Stimulated activated CD8-positive, alpha-beta memory T cell treated with anti-CD3 and anti-CD28 coated beads, Interleukin-4, amount 100 ng/mL, for 4 hours (primary cell): ENCODE measurements around the gene TEX48.

Source experiments
- DNase-seq, 2 donors: peaks; one replicate each; pipeline ENCODE4 v3.0.0-alpha.2; 2020; ENCODE audit warnings: low read depth in 2 of 2, low spot score in 1 of 2

Gene TEX48

DNA sequence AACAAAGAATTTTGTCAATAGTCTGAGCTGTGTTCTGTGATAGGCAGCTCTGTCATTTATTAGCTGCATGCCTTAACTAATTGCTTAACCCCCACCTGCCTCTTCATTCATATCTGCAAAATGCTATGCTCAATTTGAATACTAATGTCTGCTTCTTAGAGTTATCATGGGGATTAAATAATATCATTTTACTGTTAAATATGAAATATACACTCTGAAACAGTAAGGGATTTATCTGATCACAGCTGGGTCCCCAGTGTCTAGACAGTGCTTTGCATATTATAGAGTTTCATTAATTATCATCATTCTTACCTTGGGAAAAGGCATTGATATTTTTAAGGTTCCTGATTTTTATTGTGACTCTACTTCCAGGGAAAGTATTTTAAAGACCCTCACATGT, 12.0 kb downstream of the TEX48 start:
- no peak for DNase-seq

DNA sequence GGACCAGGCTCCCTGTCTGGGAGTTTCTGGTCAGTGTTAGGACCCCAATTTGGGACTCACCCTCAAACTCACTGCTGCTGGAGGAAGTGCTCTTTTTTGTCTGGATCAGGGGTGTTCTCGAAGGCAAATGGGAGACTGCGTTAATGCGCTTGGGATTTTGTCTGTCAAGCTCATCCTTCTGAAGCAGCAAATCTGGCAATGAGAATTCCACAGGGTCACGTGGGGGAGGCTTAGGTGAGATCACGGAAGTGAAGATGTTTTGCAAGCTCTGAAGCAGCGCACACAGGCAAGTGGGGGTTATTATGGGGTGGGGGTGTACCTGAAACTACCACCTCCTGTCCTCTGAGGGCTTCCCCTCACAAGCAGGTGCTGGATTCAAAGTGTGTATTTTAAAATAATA, 13.8 kb downstream of the TEX48 start:
- no peak for DNase-seq

DNA sequence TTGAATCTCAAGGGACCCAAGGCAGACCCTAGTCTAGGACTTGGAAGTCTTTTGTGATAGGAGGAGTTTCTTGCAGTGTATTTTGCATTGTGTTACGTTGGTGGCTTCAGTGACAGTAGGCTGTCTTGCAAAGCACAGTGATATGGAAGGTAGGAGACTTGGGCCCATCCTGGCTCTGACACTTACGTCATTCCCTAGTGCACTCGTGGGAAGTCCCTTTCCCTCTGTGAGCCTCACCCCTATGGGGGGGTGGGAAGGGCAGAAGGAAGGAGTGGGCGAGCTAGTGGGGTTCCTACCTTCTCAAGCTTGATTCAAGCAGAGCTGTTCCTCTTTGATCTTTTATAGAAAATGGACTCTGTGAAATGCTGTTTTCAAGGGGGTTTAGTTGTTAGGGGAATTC, 15.1 kb downstream of the TEX48 start:
- DNase-seq, result peak in 1 of 2 donors; percentile 6

DNA sequence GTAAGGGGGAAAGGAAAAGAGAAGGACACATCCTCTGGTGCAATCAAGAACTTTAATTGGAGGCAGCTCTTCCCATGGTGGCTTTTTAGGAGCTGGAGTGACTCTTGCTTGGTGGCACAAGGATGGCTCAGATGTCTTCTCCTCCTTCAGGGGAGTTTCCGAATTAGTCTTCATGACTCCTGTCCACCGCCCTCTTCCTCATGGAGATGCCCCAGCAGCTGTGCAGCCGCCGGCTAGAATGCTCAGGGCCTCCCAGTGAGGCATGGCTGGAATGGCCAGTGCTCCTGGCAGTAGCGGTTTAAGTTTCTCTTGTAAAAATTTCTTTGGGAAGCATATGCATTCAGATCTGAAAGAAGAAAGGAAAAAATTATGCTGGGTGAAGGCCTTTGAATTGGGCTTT, 15.6 kb downstream of the TEX48 start:
- DNase-seq, result no peak

DNA sequence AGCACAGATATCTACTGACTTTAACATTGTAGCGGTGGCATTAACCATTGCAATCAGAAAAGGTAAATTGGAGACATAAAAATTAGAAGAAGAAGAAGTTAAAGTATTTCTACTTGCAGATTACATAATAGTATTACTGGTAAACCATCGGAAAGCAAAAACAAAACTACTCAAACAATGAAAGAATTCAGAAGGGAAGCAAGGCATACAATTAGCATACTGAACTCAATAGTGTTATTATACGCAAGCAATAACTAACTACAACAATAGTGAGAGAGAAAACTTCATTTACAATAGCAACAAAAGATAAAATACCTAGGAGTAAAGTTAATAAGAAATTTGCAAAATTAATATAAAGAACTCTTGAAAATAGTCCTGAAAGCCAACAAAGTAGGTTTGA, 17.8 kb downstream of the TEX48 start:
- DNase-seq, result no peak

DNA sequence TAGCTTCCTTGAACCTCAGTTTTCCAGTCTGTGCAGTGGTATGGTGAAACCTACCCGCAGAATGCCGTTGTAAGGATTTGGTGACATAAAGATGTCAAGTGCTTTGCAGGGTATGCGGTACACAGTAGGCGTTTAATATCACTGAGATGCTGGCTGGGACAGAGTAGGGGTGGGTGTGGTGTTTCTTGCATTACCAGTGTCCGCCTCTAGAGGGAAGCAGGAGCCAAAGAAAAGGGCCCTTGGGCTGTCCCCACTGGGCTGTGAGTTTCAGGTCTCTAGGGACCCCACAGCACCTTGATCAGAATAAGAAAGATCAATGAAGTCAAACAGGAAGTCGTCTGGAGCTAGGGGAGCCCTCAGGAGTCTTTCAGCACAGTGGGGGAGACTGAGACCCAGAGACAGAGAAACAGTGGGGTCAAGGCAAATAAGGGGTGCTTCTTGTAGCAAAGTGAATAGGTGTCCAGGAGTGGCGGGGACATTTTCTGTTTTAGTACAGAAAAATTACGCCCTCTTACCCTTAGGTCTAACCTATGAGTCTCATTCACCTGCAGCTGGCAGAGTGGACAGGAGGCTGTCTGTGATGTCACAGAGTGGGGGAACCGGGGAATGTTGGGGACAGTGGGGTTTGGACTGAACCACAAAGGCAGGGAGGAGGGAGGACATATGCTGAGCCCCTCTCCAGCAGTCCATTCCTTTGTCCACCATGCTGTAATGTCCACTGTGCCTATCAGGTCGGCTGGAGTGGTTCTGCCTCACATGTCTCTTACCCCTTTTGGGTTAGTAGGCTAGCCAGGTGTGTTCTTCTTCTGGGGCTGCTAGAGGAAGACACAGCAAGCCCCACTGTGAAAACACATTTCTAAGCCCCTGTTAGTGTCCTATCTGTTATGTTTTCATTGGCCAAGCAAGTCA, 19.7 kb downstream of the TEX48 start:
- DNase-seq, result peak; percentile 25 to 43

DNA sequence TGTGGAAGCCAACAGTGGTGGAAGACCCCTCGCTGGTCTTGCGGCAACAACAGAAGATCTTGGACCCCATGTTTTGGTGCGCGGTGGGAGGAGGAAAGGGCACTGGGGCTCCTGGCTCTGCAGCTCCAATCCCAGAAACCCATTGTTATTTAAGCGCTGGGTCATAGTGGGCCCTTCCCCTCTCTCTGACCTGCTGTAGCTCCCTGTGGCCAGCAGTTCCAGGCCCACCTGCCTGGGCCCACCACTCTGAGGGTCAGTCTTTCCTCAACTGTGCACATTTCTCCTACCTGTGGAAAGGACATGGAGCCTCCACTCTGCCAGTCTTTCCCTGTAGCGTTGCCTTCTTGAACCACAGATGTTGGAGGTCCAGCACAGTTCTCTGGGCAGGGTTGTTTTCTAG, 24.3 kb downstream of the TEX48 start, which contains the start of gene TEX53:
Gene TEX53 (minus strand): TSS at position 101 of the 400 bp plus-strand sequence. CDS start 31 bp downstream, at position 70.
- no peak for DNase-seq

DNA sequence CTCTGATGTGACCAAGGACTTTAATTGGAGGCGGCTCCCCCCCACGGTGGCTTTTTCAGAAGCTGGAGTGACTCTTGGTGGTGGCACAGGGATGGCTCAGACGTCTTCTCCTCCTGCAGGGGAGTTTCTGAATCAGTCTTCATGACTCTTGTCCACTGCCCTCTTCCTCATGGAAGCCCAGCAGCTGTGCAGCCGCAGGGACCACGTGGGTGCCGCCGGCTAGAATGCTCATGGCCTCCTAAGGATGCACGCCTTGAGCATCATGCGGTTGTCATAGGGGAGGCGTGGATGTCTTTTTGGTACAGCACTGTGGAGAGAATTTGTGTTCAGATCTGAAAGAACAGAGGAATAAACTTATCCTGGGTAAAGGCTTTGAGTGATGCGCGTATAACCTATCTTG, 25.7 kb downstream of the TEX48 start:
- DNase-seq, result no peak

DNA sequence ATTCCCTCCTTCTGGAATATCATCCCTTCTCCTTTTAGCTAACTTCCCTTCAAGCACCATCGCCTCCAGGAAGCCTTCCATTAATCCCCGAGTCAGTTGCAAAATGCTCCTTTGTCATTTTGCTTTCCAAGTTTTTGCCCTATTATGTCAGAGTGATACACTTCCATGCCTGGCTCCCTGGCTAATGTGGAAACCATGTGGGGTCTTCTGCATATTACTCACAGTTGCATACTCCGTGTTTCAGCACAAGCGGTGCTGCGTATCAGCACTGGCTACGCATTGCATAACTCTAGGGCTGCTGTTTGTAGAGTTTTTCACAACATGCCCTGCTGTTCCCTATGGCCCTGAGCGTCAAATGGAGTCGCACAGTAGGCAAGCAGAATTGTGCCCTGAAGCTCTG, 26.3 kb downstream of the TEX48 start:
- no peak for DNase-seq

DNA sequence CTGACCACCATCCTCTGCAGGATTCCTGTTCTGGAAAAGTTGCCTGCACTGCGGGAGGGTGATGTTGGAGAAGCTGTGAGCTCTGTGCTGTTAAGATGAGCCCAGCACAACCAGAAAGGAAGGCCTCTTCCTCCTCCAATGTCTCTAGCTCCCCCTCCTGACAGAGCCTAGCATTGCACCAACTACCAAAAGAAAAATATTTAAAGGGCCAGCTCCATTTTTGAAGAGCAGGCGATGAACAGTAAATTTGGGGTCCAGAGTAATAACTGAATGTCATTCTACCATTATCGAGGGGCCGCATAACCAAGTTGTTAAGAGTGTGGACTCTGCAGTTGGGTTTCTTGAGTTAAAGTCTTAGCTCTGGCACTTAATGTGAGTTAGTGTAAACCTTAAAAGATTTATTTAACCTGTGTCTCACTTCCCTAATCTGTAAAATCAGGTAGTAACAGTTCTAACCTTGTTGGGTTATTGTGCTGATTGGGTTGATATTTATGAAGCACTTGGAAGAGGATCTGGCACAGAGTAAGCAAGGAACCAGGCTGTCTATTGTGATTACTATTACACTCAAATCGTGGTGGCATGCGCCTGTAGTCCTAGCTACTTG, 28.3 kb downstream of the TEX48 start:
- peak; percentile 31 to 73 for DNase-seq

DNA sequence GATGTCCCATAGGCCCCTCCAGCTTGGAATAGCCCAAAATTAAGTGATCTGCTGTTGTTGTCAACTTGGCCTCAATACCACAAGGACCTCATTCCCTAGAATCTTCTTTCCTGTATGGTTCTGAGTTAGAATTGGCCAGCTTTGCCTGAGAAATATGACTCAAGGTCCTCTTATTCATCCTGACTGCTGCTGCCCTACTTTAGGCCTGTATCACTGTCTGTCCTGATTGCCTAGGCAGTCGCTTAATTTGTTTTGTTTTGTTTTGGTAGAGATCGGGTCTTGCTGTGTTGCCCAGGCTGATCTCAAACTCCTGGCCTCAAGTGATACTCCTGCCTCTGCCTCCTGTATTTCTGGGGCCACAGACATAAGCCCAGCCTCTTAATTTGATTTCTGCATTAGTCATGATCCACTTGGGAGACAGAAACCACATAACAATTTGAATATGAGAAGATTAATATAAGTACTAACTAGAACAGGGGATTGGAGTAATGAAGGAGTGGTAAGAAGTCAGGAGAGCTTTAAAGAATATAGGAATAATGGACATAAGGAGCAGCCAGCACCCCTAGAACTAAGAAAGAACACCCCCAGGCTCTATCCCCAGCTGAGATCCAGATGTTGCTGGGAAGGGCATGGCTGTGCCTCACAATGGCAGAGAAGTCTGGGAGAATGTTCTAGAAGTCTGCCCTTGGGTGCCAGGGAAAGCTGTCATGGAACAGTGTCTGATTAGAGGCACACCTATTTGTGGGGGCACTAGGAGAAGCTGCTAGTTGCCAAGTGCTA, 29.0 kb downstream of the TEX48 start:
- no peak for DNase-seq

DNA sequence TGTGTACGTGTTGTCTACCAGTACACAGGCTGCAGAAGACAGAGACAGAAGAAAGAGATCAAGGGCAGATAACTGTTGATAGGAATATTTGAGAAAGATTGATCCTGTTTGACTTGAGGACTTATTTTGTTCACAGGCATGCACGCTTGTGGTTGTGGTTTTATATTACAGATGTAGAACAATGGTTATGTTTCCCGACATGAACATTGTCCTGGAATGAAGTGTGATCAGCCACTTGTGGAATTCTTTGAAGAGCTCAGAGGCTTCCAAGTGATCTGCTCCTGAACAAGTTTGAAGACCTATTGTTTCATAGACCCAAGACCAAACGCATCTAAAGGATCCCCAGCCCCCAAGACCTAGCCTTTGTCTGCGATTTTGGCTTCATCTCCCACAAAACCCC, 38.1 kb downstream of the TEX48 start:
- no peak for DNase-seq

DNA sequence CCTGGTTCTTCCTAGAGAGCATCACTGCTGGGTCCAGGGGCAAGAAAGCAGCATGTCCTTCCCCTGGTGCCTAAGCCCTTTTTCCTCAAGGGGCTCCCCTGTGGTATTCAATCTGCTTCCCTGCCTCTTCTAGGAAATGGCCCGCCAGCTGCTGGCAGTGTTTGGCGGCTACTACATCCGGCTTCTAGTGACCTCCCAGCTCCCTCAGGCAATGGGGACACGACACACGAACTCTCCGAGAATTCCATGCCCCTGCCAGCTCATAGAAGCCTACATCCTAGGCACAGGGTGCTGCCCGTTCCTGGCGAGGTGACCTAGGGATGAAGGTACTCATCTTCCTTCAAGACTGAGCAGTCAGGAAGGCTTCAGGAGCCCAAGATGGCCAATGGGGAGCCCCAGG, 39.0 kb downstream of the TEX48 start:
- DNase-seq, result no peak

DNA sequence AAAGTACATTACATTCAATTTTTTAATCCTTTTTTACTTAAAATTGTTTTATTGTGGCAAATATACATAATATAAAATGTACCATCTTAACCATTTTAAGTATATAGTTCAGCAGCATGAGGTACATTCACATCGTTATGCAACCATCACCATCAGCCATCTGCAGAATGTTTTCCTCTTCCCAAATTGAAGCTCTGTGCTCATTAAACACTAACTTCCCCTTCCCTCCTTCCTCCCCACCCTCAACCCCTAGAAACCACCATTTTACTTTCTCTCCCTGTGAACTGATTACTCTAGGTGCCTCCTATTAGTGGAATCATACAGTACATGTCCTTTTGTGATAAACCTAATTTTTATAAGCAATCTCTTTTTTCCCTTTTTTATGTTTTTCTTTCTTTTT, 40.0 kb downstream of the TEX48 start:
- DNase-seq, result no peak

DNA sequence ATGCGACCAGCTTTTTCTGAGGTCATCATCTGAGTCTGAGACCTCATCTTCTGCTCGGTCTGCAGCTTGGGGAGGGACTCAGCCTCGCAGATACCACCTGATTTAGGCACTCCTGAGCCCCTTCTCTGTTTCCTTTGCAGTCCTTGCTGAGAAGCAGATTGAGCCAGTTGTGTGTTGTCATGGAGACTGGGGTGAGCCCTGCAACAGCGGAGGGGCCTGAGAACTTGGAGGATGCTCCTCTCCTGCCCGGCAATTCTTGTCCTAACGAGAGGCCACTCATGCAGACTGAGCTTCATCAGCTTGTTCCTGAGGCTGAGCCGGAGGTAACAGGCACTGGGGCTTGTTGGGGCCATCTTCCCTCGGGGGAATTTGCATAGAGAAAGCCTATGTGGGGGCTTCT, 43.6 kb downstream of the TEX48 start:
- DNase-seq, result no peak

DNA sequence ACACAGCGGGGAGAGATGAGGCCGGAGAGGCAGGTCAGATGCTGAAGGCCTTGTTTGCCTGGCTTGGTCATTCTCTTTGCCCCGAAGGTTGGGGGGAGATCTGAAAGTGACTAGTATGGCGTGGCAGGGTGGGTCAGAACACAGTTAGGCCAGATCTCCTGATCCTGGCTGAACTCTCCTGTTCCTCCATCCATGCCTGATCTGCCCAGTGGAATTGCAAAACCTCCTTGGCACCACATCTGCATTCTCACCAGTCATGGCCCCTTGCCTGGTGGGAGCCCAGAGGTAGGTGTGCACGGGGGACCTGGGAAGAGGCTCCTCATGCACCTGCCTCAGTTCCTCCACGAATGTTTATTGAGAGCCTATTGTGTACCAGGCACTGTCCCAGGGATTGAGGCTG, 47.6 kb downstream of the TEX48 start:
- DNase-seq, result no peak

DNA sequence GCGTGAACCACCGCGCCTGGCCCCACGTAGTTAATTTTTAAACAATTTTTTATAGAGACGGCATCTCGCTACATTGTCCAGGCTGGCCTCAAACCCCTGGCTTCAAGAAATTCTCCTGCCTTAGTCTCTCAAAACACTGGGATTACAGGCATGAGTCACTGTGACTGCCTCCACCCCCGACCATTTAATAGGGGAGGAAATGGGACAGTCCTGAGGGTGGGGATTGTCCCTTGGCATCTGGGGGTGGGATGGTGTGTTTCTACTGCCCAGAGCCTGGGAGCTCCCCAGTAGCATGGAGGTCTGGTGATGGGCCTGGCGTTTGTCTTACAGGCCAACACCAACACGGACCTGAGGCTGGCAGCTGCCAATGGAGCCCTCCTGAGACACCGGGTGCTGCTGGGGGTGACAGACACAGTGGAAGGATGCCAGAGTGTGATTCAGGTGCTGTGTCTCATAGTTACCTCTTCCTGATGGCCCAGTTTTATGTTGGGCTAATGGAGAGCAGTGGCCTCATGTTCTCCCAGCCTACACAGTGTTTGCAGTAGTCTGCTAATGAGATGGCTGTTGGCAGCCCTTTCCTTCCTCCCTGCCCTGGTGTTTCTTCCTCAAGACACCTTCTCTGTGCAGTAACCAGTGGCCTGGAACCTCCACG, 48.4 kb downstream of the TEX48 start:
- DNase-seq, result no peak

DNA sequence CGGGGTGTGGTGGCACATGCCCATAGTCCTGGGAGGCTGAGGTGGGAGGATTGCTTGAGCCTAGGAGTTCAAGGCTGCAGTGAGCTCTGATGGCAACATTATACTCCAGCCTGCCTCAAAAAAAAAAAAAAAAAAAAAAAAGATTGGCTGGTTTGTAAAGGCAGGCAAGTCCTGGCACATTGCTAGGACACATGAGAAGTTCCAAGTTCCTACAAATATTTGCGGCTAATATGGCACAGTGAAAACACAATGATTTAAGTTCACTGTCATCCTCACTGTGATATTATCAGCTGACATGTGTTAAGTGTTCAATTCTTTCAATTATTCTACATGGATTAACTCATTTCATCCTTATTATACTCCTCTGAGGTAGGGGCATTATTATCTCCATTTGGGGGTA, 50.8 kb downstream of the TEX48 start:
- no peak for DNase-seq

DNA sequence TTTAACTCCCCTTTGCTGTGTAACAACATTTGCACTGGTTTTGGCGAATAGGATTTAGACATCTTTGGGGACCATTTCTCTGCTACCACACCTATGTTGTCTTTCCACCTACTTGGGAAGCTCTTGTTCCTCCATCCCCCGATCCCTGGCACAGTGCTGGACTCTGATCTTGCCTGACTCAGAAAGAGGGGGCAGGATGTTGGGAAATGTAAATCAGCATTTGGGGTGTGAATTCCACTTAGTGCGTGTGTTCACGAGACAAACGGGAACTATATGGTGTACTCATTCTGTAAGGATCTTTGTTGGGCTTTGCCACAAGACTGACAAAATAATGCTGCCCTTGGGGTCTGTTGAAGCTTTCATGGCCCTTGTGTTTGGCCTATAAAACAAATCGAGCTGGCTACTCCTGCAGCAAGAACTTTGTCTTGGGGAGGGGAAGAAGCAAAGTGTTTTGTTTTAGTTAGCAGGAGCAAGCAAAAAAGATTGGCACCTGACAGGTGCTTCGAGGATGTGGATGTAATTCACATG, 52.4 kb downstream of the TEX48 start:
- DNase-seq, result no peak

DNA sequence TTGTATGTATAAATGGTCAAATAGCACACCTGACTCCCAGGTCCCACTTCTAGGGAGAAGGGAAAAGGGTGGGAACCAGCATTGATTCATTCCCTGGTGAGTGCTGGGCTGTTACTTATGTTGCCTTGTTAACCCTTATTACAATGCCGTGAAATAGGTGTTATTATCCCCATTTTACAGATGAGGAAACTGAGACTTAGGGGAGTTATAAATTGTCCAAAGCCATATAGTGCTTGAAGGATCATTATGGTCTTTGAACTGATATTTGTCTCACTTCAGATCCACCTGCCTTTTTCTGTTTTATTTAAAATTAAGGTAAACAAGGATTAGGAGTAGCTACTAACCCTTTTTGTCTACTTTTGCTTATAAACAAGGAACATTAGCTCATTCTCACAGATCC, 54.4 kb downstream of the TEX48 start:
- DNase-seq, result no peak

DNA sequence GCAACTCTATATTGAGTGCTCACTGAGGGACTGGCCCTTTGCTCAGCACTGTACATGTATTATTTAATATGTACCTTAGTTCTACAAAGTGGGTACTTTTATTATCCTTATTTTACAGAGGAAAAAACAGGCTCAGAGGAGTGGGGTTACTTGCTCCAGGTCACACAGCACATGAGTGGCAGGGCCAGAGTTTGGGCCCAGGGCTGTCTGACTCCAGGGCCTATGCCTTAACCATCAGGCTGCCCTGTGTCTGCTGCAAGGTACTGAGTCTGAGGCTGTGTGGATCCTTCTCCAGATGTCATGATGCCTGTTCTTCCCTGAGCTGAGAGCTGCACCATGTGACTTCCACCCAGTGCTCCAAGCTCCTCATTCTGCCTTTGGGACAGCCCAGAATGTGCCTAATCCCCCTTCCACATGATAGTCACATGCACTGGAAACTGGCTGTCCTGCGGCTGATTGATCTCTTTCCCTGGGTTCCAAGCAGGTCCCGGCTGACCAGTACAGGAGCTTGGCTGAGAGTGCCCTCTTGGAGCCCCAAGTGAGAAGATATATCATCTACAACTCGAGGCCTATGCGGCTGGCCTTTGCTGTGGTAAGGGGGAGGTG, 55.5 kb downstream of the TEX48 start:
- no peak for DNase-seq
